Natural killer cell (primary cell): ENCODE results near the gene S100A7. TPM values are rescaled to one million over a fixed set of nuclear protein-coding genes. Genes with fewer than 3 reads are reported as not detected.

ENCODE experiments used
- ATAC-seq, 3 donors: fragments of 150-1000 bp in 2 of 3; fragments of 200-7000 bp in 1 of 3; cut with Tn5 transposase; 1 replicate in 1 of 3; 2 replicates in 2 of 3; pipeline ENCODE4 v1.10.0; 2021; ENCODE audit warnings: mild to moderate bottlenecking in 2 of 3, moderate library complexity in 2 of 3
- DNase-seq, 2 donors: peaks; one replicate each; pipeline versions ENCODE4 v3.0.0 to v3.0.0-alpha.2; 2013 to 2021; ENCODE audit warnings: mixed read lengths in 1 of 2
- H3K27ac ChIP-seq: one replicate; pipeline ENCODE4 v1.5.1; 2013; ENCODE audit warnings: mild to moderate bottlenecking, low read length
- H3K27me3 ChIP-seq: one replicate; pipeline ENCODE4 v1.6.1; 2013; ENCODE audit warnings: low read length; ENCODE audit not compliant: control insufficient read depth, insufficient read depth
- H3K36me3 ChIP-seq: one replicate; pipeline ENCODE4 v1.6.1; 2013; ENCODE audit warnings: low read length; ENCODE audit not compliant: control insufficient read depth, insufficient read depth
- H3K4me1 ChIP-seq: one replicate; pipeline ENCODE4 v1.6.1; 2013; ENCODE audit warnings: low read length; ENCODE audit not compliant: control insufficient read depth, insufficient read depth
- H3K4me3 ChIP-seq: one replicate; pipeline ENCODE4 v1.5.1; 2013; ENCODE audit warnings: low read length
- H3K9me3 ChIP-seq: one replicate; pipeline ENCODE4 v1.6.1; 2013; ENCODE audit warnings: low read length; ENCODE audit not compliant: control insufficient read depth, insufficient read depth
- H3K27ac Mint-ChIP-seq, 2 donors: one replicate each; pipeline ENCODE4 v1.8.0; 2022; ENCODE audit warnings: mild to moderate bottlenecking in 2 of 2, mixed read lengths in 2 of 2, moderate library complexity in 1 of 2
- H3K27me3 Mint-ChIP-seq, 2 donors: one replicate each; pipeline ENCODE4 v1.8.0; 2022; ENCODE audit warnings: low read depth in 2 of 2, mixed read lengths in 2 of 2
- H3K36me3 Mint-ChIP-seq: one replicate; pipeline ENCODE4 v1.8.0; 2022; ENCODE audit warnings: mixed read lengths
- H3K4me1 Mint-ChIP-seq, 2 donors: one replicate each; pipeline ENCODE4 v1.8.0; 2022; ENCODE audit warnings: mixed read lengths in 2 of 2
- H3K4me3 Mint-ChIP-seq: one replicate; pipeline ENCODE4 v1.8.0; 2022; ENCODE audit warnings: mild to moderate bottlenecking, moderate library complexity, mixed read lengths
- H3K9me3 Mint-ChIP-seq, 2 donors: one replicate each; pipeline ENCODE4 v1.8.0; 2022; ENCODE audit warnings: mixed read lengths in 2 of 2
- WGBS: methylation state at CpG from one replicate; pipeline ENCODE4 v1.1.7; 2013; ENCODE audit warnings: missing lambda C conversion rate; ENCODE audit not compliant: insufficient coverage; 5-methylcytosine and 5-hydroxymethylcytosine counted together
- intact Hi-C: fragments of 100-400 bp; cut with micrococcal nuclease; formaldehyde crosslinking; loops from one replicate; pipeline ENCODE4 v1.14.2; 2022
- total RNA-seq, 4 donors: library from RNA; stranded (reverse); fragments of 120-200 nt in 1 of 4; gene quantifications; one replicate each; pipeline versions ENCODE4 v1.2.3 to v1.2.4, GENCODE V29; 2013 to 2022
- TF ChIP-seq, protein P1 (sequence below): fragments of 200-600 bp; IDR thresholded peaks from one replicate; pipeline ENCODE4 v1.8.0; 2022; ENCODE audit warnings: antibody characterized with exemption

Gene S100A7
- total RNA-seq, 3 donors from 2014 or later (not counting 1 experiment from before 2014, with no cell fraction given) = not detected

DNA sequence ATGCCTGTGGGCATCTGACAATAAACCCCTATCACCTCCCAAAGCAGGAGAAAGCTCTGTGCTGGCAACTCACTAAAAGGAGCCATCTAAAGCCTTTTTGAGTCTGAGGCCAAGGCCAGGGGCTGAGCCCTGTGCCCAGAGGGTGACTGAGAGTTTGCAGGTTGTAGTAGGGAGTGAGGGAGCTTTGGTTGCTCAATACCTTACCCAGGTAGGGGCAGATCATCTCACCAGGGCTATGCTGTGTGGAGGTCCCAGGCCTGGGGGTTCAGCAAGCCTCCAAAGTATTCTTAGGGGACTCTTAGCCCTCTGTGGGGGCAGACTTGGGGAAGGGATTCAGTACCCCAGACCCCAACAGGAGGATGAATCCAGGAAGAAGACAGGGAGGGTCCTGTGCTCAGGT is 21.2 kb downstream of the S100A7 start:
- TF ChIP-seq, protein P1, sequence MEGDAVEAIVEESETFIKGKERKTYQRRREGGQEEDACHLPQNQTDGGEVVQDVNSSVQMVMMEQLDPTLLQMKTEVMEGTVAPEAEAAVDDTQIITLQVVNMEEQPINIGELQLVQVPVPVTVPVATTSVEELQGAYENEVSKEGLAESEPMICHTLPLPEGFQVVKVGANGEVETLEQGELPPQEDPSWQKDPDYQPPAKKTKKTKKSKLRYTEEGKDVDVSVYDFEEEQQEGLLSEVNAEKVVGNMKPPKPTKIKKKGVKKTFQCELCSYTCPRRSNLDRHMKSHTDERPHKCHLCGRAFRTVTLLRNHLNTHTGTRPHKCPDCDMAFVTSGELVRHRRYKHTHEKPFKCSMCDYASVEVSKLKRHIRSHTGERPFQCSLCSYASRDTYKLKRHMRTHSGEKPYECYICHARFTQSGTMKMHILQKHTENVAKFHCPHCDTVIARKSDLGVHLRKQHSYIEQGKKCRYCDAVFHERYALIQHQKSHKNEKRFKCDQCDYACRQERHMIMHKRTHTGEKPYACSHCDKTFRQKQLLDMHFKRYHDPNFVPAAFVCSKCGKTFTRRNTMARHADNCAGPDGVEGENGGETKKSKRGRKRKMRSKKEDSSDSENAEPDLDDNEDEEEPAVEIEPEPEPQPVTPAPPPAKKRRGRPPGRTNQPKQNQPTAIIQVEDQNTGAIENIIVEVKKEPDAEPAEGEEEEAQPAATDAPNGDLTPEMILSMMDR = no peak
- no peaks in the 10 kb centered on the region for H3K9me3 ChIP-seq
- intact Hi-C loops = no loop called here

GRCh38 chr1:153438599-153438998 is 21.9 kb downstream of the S100A7 start:
- Mint-ChIP-seq H3K4me1 (no peaks in the 10 kb centered on the region), H3K9me3 (no peaks in the 10 kb centered on the region), H3K27ac (no peak overlapping the region), H3K27me3 (peaks cover 19 to 25% of the 10 kb centered on the region in 2 donors), H3K36me3 (no peaks in the 10 kb centered on the region), H3K4me3 (no peak overlapping the region)
- Histone ChIP-seq H3K4me1 (no peaks in the 10 kb centered on the region), H3K27ac (no peak overlapping the region), H3K27me3 (no peaks in the 10 kb centered on the region), H3K4me3 (no peak overlapping the region), H3K9me3 (no peaks in the 10 kb centered on the region), H3K36me3 (no peaks in the 10 kb centered on the region)
- DNase-seq = no peak
- ATAC-seq = no peak
- 67% methylated on average over 7 of the region's 7 CpGs for WGBS
- intact Hi-C loops = no loop called here
- TF ChIP-seq, protein P1 = no peak

More for the DNA sequence above, 21.2 kb downstream of the S100A7 start:
- DNase-seq (no peak), ATAC-seq (no peak)
- no peak overlapping the region for H3K27ac Mint-ChIP-seq
- H3K4me1 Mint-ChIP-seq = no peaks in the 10 kb centered on the region
- H3K4me1 ChIP-seq = no peaks in the 10 kb centered on the region
- no peaks in the 10 kb centered on the region for H3K9me3 Mint-ChIP-seq
- H3K36me3 ChIP-seq = no peaks in the 10 kb centered on the region
- H3K27me3 Mint-ChIP-seq = peaks cover 19 to 32% of the 10 kb centered on the region in 2 donors
- H3K36me3 Mint-ChIP-seq = no peaks in the 10 kb centered on the region
- no peak overlapping the region for H3K4me3 ChIP-seq
- no peak overlapping the region for H3K4me3 Mint-ChIP-seq
- no peaks in the 10 kb centered on the region for H3K27me3 ChIP-seq
- no peak overlapping the region for H3K27ac ChIP-seq

DNA sequence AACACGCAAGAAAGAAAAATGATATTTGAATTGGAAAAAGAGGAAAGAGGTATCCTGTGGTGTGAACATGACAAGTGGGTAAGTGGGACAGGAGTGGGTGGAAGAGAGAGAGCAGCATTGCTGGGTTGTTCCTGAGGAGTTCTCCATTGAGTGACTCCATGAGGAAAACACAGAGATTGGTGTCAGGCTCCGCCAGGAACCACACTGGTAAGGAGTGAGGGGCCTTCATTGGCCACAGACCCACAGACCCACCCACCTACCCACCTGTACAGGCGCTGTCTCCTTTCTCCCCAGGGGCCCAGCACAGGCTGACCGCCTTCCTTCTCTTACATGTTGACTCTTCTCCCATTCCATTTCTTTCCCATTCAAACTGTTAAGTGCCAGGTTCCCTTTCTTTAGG is 23.2 kb downstream of the S100A7 start:
- ATAC-seq (no peak), DNase-seq (no peak)
- Mint-ChIP-seq H3K27ac (no peak overlapping the region), H3K9me3 (no peaks in the 10 kb centered on the region), H3K27me3 (peaks cover 19 to 24% of the 10 kb centered on the region in 2 donors), H3K36me3 (no peaks in the 10 kb centered on the region), H3K4me1 (no peaks in the 10 kb centered on the region), H3K4me3 (no peak overlapping the region)
- Histone ChIP-seq H3K27ac (no peak overlapping the region), H3K36me3 (no peaks in the 10 kb centered on the region), H3K27me3 (no peaks in the 10 kb centered on the region), H3K4me1 (no peaks in the 10 kb centered on the region), H3K9me3 (no peaks in the 10 kb centered on the region), H3K4me3 (no peak overlapping the region)
- intact Hi-C loops = no loop called here
- 88% methylated on average over 4 of the region's 4 CpGs for WGBS
- TF ChIP-seq, protein P1 = no peak

DNA sequence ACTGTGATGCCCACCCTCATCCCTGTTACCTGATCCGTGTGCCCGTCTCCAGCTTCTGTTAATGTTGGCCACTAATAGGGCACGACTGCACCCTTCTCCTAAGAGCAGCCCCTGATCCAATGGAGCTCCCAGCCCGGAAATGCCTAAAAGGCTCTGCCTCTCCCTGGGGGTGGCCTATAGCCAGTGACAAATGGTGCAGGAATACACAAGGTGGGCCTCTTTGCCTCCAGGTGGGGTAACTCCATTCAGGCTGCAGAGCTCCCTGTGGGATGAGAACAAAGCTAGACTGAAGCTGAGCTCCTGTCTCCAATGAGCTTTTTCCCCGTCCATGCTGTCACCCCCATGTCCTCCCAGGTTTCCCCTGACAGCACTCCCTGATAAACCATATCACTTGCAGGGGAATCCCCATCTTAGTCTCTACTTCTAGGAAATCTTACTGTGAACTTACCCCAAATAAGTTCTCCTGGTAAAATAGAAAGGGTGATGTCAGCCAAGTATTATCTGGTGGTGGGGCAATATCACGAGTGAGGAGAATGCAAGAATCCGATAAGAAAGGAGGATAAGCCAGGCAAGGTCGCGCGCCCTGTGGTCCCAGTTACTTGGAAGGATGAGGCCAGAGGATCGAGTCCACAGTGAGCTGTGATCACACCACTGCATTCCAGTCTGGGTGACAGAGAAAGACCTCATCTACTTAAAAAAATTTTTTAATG is 25.6 kb downstream of the S100A7 start:
- 85% methylated on average over 11 of the region's 11 CpGs for WGBS
- ATAC-seq = no peak
- intact Hi-C loops = no loop called here
- no peaks in the 10 kb centered on the region for H3K27me3 ChIP-seq
- no peaks in the 10 kb centered on the region for H3K36me3 Mint-ChIP-seq
- H3K9me3 ChIP-seq = no peaks in the 10 kb centered on the region
- DNase-seq = no peak
- peaks cover 14% of the 10 kb centered on the region in 2 donors for H3K27me3 Mint-ChIP-seq
- TF ChIP-seq, protein P1 = no peak
- H3K4me1 Mint-ChIP-seq = no peaks in the 10 kb centered on the region
- no peaks in the 10 kb centered on the region for H3K36me3 ChIP-seq
- H3K4me3 ChIP-seq = no peak overlapping the region
- H3K27ac Mint-ChIP-seq = no peak overlapping the region
- no peak overlapping the region for H3K27ac ChIP-seq
- H3K4me1 ChIP-seq = no peaks in the 10 kb centered on the region
- H3K9me3 Mint-ChIP-seq = no peaks in the 10 kb centered on the region
- no peak overlapping the region for H3K4me3 Mint-ChIP-seq
